ENCODE data around the gene CYP2S1. TPM values are rescaled to one million over a fixed set of nuclear protein-coding genes. Genes with fewer than 3 reads are reported as not detected.

The CYP2S1 gene
- polyA plus RNA-seq, 4 donors = 0.22 to 0.64 (median 0.42) TPM

- no peak for DNase-seq (ENCODE audit: low read depth in 4 of 4, low spot score in 3 of 4)
Measured at GRCh38 chr19:41194157-41194552, 1.1 kb downstream of the CYP2S1 start.

- no peak for DNase-seq (ENCODE audit: low read depth in 4 of 4, low spot score in 3 of 4)
Measured at GRCh38 chr19:41195675-41196497, 2.9 kb downstream of the CYP2S1 start.

- no peak for DNase-seq (ENCODE audit: low read depth in 4 of 4, low spot score in 3 of 4)
Measured at GRCh38 chr19:41198559-41198958, 5.5 kb downstream of the CYP2S1 start.

GRCh38 chr19:41203371-41203770 lies 10.4 kb downstream of the CYP2S1 start:
- DNase-seq (ENCODE audit: low read depth in 4 of 4, low spot score in 3 of 4) = no peak

- DNase-seq (ENCODE audit: low read depth in 4 of 4, low spot score in 3 of 4) = peak; percentile 68 to 81 (median 78)
Measured at GRCh38 chr19:41204338-41204737, 11.3 kb downstream of the CYP2S1 start.

- DNase-seq (ENCODE audit: low read depth in 4 of 4, low spot score in 3 of 4) = no peak
Measured at GRCh38 chr19:41205995-41206394, 13.0 kb downstream of the CYP2S1 start.

- no peak for DNase-seq (ENCODE audit: low read depth in 4 of 4, low spot score in 3 of 4)
Measured at GRCh38 chr19:41206456-41206855, 13.4 kb downstream of the CYP2S1 start.

- DNase-seq (ENCODE audit: low read depth in 4 of 4, low spot score in 3 of 4) = no peak
Measured at GRCh38 chr19:41206926-41207750, 14.1 kb downstream of the CYP2S1 start.

GRCh38 chr19:41214161-41214560 lies 21.1 kb downstream of the CYP2S1 start:
- no peak for DNase-seq (ENCODE audit: low read depth in 4 of 4, low spot score in 3 of 4)

- no peak for DNase-seq (ENCODE audit: low read depth in 4 of 4, low spot score in 3 of 4)
Measured at GRCh38 chr19:41217741-41218140, 24.7 kb downstream of the CYP2S1 start.

- DNase-seq (ENCODE audit: low read depth in 4 of 4, low spot score in 3 of 4) = no peak
Measured at GRCh38 chr19:41218249-41218614, 25.2 kb downstream of the CYP2S1 start.

GRCh38 chr19:41218615-41219507 lies 25.8 kb downstream of the CYP2S1 start, which contains the start of gene AXL:
Gene AXL (plus strand): TSS chr19:41219223. CDS start chr19:41219393, 170 bp downstream.
- peak; percentile 53 to 69 (median 64) for DNase-seq (ENCODE audit: low read depth in 4 of 4, low spot score in 3 of 4)

- no peak for DNase-seq (ENCODE audit: low read depth in 4 of 4, low spot score in 3 of 4)
Measured at GRCh38 chr19:41219924-41220567, 27.0 kb downstream of the CYP2S1 start.

GRCh38 chr19:41220811-41221210 lies 27.8 kb downstream of the CYP2S1 start:
- no peak for DNase-seq (ENCODE audit: low read depth in 4 of 4, low spot score in 3 of 4)

GRCh38 chr19:41221514-41222205 lies 28.6 kb downstream of the CYP2S1 start:
- no peak for DNase-seq (ENCODE audit: low read depth in 4 of 4, low spot score in 3 of 4)

GRCh38 chr19:41222240-41222639 lies 29.2 kb downstream of the CYP2S1 start:
- DNase-seq (ENCODE audit: low read depth in 4 of 4, low spot score in 3 of 4) = no peak

GRCh38 chr19:41223431-41224234 lies 30.6 kb downstream of the CYP2S1 start:
- DNase-seq (ENCODE audit: low read depth in 4 of 4, low spot score in 3 of 4) = no peak

- DNase-seq (ENCODE audit: low read depth in 4 of 4, low spot score in 3 of 4) = no peak
Measured at GRCh38 chr19:41224632-41225031, 31.6 kb downstream of the CYP2S1 start.

Data from right renal pelvis (tissue), 4 donors.